Uterus (tissue), 4 donors: ENCODE data around the gene ORAI2. TPM values are rescaled to one million over a fixed set of nuclear protein-coding genes. Genes with fewer than 3 reads are reported as not detected.

ENCODE experiments used
- DNase-seq, 2 donors: peaks; one replicate each; pipeline ENCODE4 v3.0.0-alpha.2; 2019 to 2020
- H3K27ac ChIP-seq, 2 donors: fragments of 200-600 bp; sonication (generic); 1 replicate in 1 of 2; 2 replicates in 1 of 2; pipeline ENCODE4 v1.5.1; 2016 to 2018
- H3K27me3 ChIP-seq, 2 donors: fragments of 200-600 bp; sonication (generic); one replicate each; pipeline ENCODE4 v1.5.1; 2018 to 2019; ENCODE audit warnings: control low read depth in 1 of 2
- H3K36me3 ChIP-seq, 2 donors: fragments of 200-600 bp; sonication (generic); one replicate each; pipeline ENCODE4 v1.5.1; 2019; ENCODE audit warnings: control low read depth in 1 of 2
- H3K4me1 ChIP-seq, 2 donors: fragments of 200-600 bp; sonication (generic); one replicate each; pipeline ENCODE4 v1.5.1; 2018 to 2019; ENCODE audit warnings: control low read depth in 1 of 2
- H3K4me3 ChIP-seq, 2 donors: fragments of 200-600 bp; sonication (generic); 1 replicate in 1 of 2; 2 replicates in 1 of 2; pipeline ENCODE4 v1.5.1; 2018 to 2019; ENCODE audit warnings: mild to moderate bottlenecking in 1 of 2
- H3K9me3 ChIP-seq, 2 donors: fragments of 200-600 bp; sonication (generic); one replicate each; pipeline ENCODE4 v1.5.1; 2019; ENCODE audit warnings: control low read depth in 1 of 2
- CTCF ChIP-seq, 4 experiments: fragments of 200-600 bp in 2 of 4; fragments of 450-650 bp in 2 of 4; sonication (generic) in 2 of 4; IDR thresholded peaks; one replicate each; pipeline ENCODE4 v1.5.1; 2016 to 2019; ENCODE audit warnings: antibody characterized with exemption in 4 of 4, mild to moderate bottlenecking in 2 of 4, moderate library complexity in 1 of 4
- POLR2A ChIP-seq, 2 donors: fragments of 450-650 bp; IDR thresholded peaks; one replicate each; pipeline ENCODE4 v1.6.1; 2016; ENCODE audit warnings: antibody characterized with exemption in 2 of 2, mild to moderate bottlenecking in 1 of 2, moderate library complexity in 1 of 2
- intact Hi-C: fragments of 100-400 bp; cut with DNase I; formaldehyde crosslinking; loops from one replicate; pipeline ENCODE4 v1.15.1; 2023; ENCODE audit warnings: low total_unique reads
- total RNA-seq, 4 donors: library from RNA; depleted of rRNA in 3 of 4; stranded (reverse); fragments of >200 nt in 3 of 4; gene quantifications; one replicate each; pipeline versions ENCODE4 v1.1.0 to v1.2.4, GENCODE V29; 2014 to 2023
- donor health status: DM: yes; HTN: yes; CAD: no.

ORAI2 gene
- total RNA-seq, 4 donors from 2014 or later: 15.6 to 48.9 (median 39.0) TPM

GRCh38 chr7:102413091-102413490 is 20.3 kb upstream of the ORAI2 start:
- Histone ChIP-seq H3K4me3 (no peak overlapping the region), H3K27me3 (no peaks in the 10 kb centered on the region), H3K27ac (no peak overlapping the region), H3K9me3 (no peaks in the 10 kb centered on the region), H3K36me3 (no peaks in the 10 kb centered on the region), H3K4me1 (no peaks in the 10 kb centered on the region)
- intact Hi-C loops: no loop called here
- DNase-seq: no peak
- TF ChIP-seq CTCF (IDR thresholded peaks at IDR 0.05): no peak
- TF ChIP-seq POLR2A (IDR thresholded peaks at IDR 0.05): no peak

- no peak overlapping the region for H3K27ac ChIP-seq
- no peak overlapping the region for H3K4me3 ChIP-seq
- DNase-seq: no peak
- no peaks in the 10 kb centered on the region for H3K36me3 ChIP-seq
- no peaks in the 10 kb centered on the region for H3K9me3 ChIP-seq
- no peak for TF ChIP-seq CTCF (IDR thresholded peaks at IDR 0.05)
- TF ChIP-seq POLR2A (IDR thresholded peaks at IDR 0.05): no peak
- intact Hi-C loops: no loop called here
- H3K4me1 ChIP-seq: no peaks in the 10 kb centered on the region
- no peaks in the 10 kb centered on the region for H3K27me3 ChIP-seq
Observed at GRCh38 chr7:102413611-102414010, 19.8 kb upstream of the ORAI2 start.

GRCh38 chr7:102415685-102416225 is 17.6 kb upstream of the ORAI2 start:
- H3K4me1 ChIP-seq: no peaks in the 10 kb centered on the region
- intact Hi-C loops: no loop called here
- no peak overlapping the region for H3K27ac ChIP-seq
- TF ChIP-seq CTCF (IDR thresholded peaks at IDR 0.05) (no peak), POLR2A (IDR thresholded peaks at IDR 0.05) (no peak)
- H3K36me3 ChIP-seq: no peaks in the 10 kb centered on the region
- H3K9me3 ChIP-seq: no peaks in the 10 kb centered on the region
- no peak overlapping the region for H3K4me3 ChIP-seq
- DNase-seq: no peak
- no peaks in the 10 kb centered on the region for H3K27me3 ChIP-seq

- no peak overlapping the region for H3K4me3 ChIP-seq
- H3K9me3 ChIP-seq: no peaks in the 10 kb centered on the region
- H3K27ac ChIP-seq: no peak overlapping the region
- no peak for TF ChIP-seq CTCF (IDR thresholded peaks at IDR 0.05)
- TF ChIP-seq POLR2A (IDR thresholded peaks at IDR 0.05): no peak
- H3K36me3 ChIP-seq: no peaks in the 10 kb centered on the region
- intact Hi-C loops: no loop called here
- DNase-seq: no peak
- no peaks in the 10 kb centered on the region for H3K4me1 ChIP-seq
- no peaks in the 10 kb centered on the region for H3K27me3 ChIP-seq
Observed at GRCh38 chr7:102416406-102416805, 17.0 kb upstream of the ORAI2 start.

- intact Hi-C loops: no loop called here
- H3K9me3 ChIP-seq: no peaks in the 10 kb centered on the region
- no peaks in the 10 kb centered on the region for H3K4me1 ChIP-seq
- no peaks in the 10 kb centered on the region for H3K36me3 ChIP-seq
- TF ChIP-seq POLR2A (IDR thresholded peaks at IDR 0.05): no peak
- no peak for TF ChIP-seq CTCF (IDR thresholded peaks at IDR 0.05)
- no peak overlapping the region for H3K4me3 ChIP-seq
- H3K27me3 ChIP-seq: no peaks in the 10 kb centered on the region
- DNase-seq: no peak
- no peak overlapping the region for H3K27ac ChIP-seq
Observed at GRCh38 chr7:102417105-102417504, 16.3 kb upstream of the ORAI2 start.
